HG03439 (cell line): ENCODE results near the gene RAB11B.
A peak's percentile ranks its signal among the peaks of the same experiment; 100 is the strongest.
"Not testable (repeated sequence)": the region's sequence is repeated elsewhere in the genome, so short reads cannot be mapped to it uniquely, and the experiment has no call there.

Source experiments
- ATAC-seq: cut with Tn5 transposase; IDR thresholded peaks from one replicate; pipeline ENCODE4 v1.9.1; 2021; ENCODE audit warnings: mild to moderate bottlenecking, moderate library complexity; ENCODE audit not compliant: unreplicated experiment

The RAB11B gene

GRCh38 chr19:8370176-8371010 lies 19.8 kb upstream of the RAB11B start:
- no peak for ATAC-seq

GRCh38 chr19:8371011-8371804 lies 19.0 kb upstream of the RAB11B start:
- no peak for ATAC-seq

- no peak for ATAC-seq
Measured at GRCh38 chr19:8373867-8374813, 16.0 kb upstream of the RAB11B start.

- not testable (repeated sequence) for ATAC-seq
Measured at GRCh38 chr19:8375766-8376165, 14.4 kb upstream of the RAB11B start.

GRCh38 chr19:8376373-8376974 lies 13.7 kb upstream of the RAB11B start:
- not testable (repeated sequence) for ATAC-seq

- no peak for ATAC-seq
Measured at GRCh38 chr19:8377598-8377997, 12.6 kb upstream of the RAB11B start.

- not testable (repeated sequence) for ATAC-seq
Measured at GRCh38 chr19:8379156-8379891, 10.8 kb upstream of the RAB11B start.

- ATAC-seq, result not testable (repeated sequence)
Measured at GRCh38 chr19:8384569-8384968, 5.6 kb upstream of the RAB11B start.

- not testable (repeated sequence) for ATAC-seq
Measured at GRCh38 chr19:8385103-8385502, 5.1 kb upstream of the RAB11B start.

GRCh38 chr19:8385566-8385965 lies 4.6 kb upstream of the RAB11B start:
- not testable (repeated sequence) for ATAC-seq

- ATAC-seq, result not testable (repeated sequence)
Measured at GRCh38 chr19:8386419-8386818, 3.7 kb upstream of the RAB11B start.

- ATAC-seq, result no peak
Measured at GRCh38 chr19:8386990-8387389, 3.2 kb upstream of the RAB11B start.

- no peak for ATAC-seq
Measured at GRCh38 chr19:8387688-8388611, 2.2 kb upstream of the RAB11B start.

GRCh38 chr19:8388612-8388958 lies 1.6 kb upstream of the RAB11B start:
- ATAC-seq, result no peak

- peak; percentile 42 for ATAC-seq
Measured at GRCh38 chr19:8390617-8390981, 439 bp downstream of the RAB11B start.

GRCh38 chr19:8391198-8392016 lies 1.2 kb downstream of the RAB11B start:
- no peak for ATAC-seq

GRCh38 chr19:8392017-8392591 lies 1.9 kb downstream of the RAB11B start:
- no peak for ATAC-seq
